A673 (cell line): ENCODE measurements around the gene APOC1. TPM values are rescaled to one million over a fixed set of nuclear protein-coding genes. Genes with fewer than 3 reads are reported as not detected.

Source experiments
- BruUV-seq: library from RNA; stranded (reverse); fragments of 400-500 nt; replicated peaks from 2 replicates; lab custom pipeline; 2021; lab: Mats Ljungman, UMichigan
- CTCF ChIA-PET: fragments of 300-600 bp; sonication (Branson Sonifier 250); formaldehyde crosslinking; loops from one replicate; lab custom pipeline; 2022; ENCODE audit warnings: antibody characterized with exemption; lab: Charles Lee
- POLR2A ChIA-PET: fragments of 300-600 bp; sonication (Branson Sonifier 250); formaldehyde crosslinking; loops from one replicate; lab custom pipeline; 2022; ENCODE audit warnings: antibody characterized with exemption; ENCODE audit not compliant: low non-redundant PET; lab: Charles Lee
- DNase-seq: peaks from one replicate; pipeline ENCODE4 v3.0.0-alpha.2; 2015; ENCODE audit warnings: low spot score
- H3K27ac ChIP-seq: fragments of 200-600 bp; sonication (generic); 2 replicates; pipeline ENCODE4 v1.5.1; 2016; ENCODE audit warnings: mixed run types, low read depth, mild to moderate bottlenecking, mixed read lengths, antibody characterized with exemption, low read length; ENCODE audit not compliant: poor library complexity, severe bottlenecking
- H3K27me3 ChIP-seq: fragments of 200-600 bp; sonication (generic); replicated peaks from 2 replicates; pipeline ENCODE4 v1.6.1; 2017; ENCODE audit warnings: mixed run types, low read depth, mild to moderate bottlenecking, mixed read lengths, antibody characterized with exemption, low read length; ENCODE audit not compliant: insufficient read depth, poor library complexity
- H3K36me3 ChIP-seq: fragments of 200-600 bp; sonication (generic); 2 replicates; pipeline ENCODE4 v1.6.1; 2016; ENCODE audit warnings: mixed run types, mild to moderate bottlenecking, mixed read lengths, antibody characterized with exemption, low read length; ENCODE audit not compliant: insufficient read depth, poor library complexity, severe bottlenecking
- H3K4me1 ChIP-seq: fragments of 200-600 bp; sonication (generic); 2 replicates; pipeline ENCODE4 v1.6.1; 2017; ENCODE audit warnings: mixed run types, mild to moderate bottlenecking, mixed read lengths, antibody characterized with exemption, low read length; ENCODE audit not compliant: insufficient read depth, poor library complexity, severe bottlenecking
- H3K4me3 ChIP-seq: fragments of 200-600 bp; sonication (generic); 2 replicates; pipeline ENCODE4 v1.5.1; 2016; ENCODE audit warnings: low read depth, mixed run types, mild to moderate bottlenecking, mixed read lengths, low read length; ENCODE audit not compliant: poor library complexity, severe bottlenecking
- H3K9me3 ChIP-seq: fragments of 200-600 bp; sonication (generic); 2 replicates; pipeline ENCODE4 v1.6.1; 2016; ENCODE audit warnings: mixed run types, low read depth, mild to moderate bottlenecking, mixed read lengths, antibody characterized with exemption, low read length; ENCODE audit not compliant: poor library complexity, severe bottlenecking
- EZH2 ChIP-seq: fragments of 200-600 bp; sonication (generic); IDR thresholded peaks from 2 replicates; pipeline ENCODE4 v1.6.1; 2017; ENCODE audit warnings: borderline replicate concordance, low read depth, mild to moderate bottlenecking, mixed read lengths, antibody characterized with exemption, low read length; ENCODE audit not compliant: poor library complexity, severe bottlenecking
- intact Hi-C: fragments of 100-400 bp; cut with micrococcal nuclease; formaldehyde crosslinking; loops from one replicate; pipeline ENCODE4 v1.10.0; 2022; ENCODE audit not compliant: unreplicated experiment
- total RNA-seq: library from RNA; stranded (reverse); gene quantifications from 2 replicates; pipeline ENCODE4 v1.2.3, GENCODE V29; 2021
- TF ChIP-seq, protein P1 (sequence below): fragments of 300-800, 200-600 bp; sonication (generic); conservative IDR thresholded peaks from 2 replicates; pipeline ENCODE4 v1.5.1; 2017; ENCODE audit warnings: low read depth, mild to moderate bottlenecking, antibody characterized with exemption, low read length, moderate library complexity, mixed read lengths

Gene APOC1
- total RNA-seq, 1 experiment from 2014 or later = 5.5 TPM

DNA sequence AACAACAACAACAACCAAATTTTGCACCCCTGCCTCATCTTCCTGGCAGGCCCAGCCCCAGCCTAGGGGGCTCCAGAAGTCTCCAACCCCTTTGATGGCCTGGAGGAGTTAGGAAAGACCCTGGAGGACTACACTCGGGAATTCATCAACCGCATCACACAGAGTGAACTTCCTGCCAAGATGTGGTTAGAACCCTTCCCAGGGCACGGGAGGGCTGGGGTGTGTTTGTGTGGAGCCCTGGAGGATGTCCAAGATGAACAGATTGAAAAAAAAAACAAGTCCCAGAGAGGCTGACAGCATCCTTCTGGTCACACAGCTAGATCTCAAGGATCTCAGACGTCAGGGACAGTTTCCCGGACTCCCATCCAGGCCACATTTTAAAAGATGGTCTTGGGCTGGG lies 13.3 kb downstream of the APOC1 start:
- Histone ChIP-seq H3K27me3 (no peaks in the 10 kb centered on the region), H3K9me3 (no peaks in the 10 kb centered on the region), H3K4me1 (no peaks in the 10 kb centered on the region), H3K36me3 (no peaks in the 10 kb centered on the region), H3K27ac (no peak overlapping the region), H3K4me3 (no peak overlapping the region)
- intact Hi-C loops = no loop called here
- TF ChIP-seq, protein P1, sequence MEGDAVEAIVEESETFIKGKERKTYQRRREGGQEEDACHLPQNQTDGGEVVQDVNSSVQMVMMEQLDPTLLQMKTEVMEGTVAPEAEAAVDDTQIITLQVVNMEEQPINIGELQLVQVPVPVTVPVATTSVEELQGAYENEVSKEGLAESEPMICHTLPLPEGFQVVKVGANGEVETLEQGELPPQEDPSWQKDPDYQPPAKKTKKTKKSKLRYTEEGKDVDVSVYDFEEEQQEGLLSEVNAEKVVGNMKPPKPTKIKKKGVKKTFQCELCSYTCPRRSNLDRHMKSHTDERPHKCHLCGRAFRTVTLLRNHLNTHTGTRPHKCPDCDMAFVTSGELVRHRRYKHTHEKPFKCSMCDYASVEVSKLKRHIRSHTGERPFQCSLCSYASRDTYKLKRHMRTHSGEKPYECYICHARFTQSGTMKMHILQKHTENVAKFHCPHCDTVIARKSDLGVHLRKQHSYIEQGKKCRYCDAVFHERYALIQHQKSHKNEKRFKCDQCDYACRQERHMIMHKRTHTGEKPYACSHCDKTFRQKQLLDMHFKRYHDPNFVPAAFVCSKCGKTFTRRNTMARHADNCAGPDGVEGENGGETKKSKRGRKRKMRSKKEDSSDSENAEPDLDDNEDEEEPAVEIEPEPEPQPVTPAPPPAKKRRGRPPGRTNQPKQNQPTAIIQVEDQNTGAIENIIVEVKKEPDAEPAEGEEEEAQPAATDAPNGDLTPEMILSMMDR = no peak
- no peak for TF ChIP-seq EZH2
- no TSS peak for BruUV-seq
- CTCF ChIA-PET = no interaction called here
- no peak for DNase-seq
- POLR2A ChIA-PET = no interaction called here

DNA sequence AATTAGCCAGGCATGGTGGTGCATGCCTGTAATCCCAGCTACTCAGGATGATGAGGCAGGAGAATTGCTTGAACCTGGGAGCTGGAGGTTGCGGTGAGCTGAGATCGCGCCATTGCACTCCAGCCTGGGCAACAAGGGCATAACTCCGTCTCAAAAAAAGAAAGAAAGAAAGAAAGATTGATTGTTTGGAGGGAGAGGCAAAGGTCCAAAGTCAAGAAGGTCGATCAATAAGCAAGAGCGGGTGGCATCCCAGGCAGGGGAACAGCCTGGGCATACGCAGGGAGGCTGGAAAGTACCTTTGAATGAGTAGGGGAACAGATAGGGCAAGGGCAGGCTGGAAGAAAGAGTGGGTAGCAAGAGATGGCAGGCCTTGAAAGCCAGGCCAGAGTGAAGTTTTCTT lies 15.7 kb downstream of the APOC1 start:
- DNase-seq = no peak
- Histone ChIP-seq H3K9me3 (no peaks in the 10 kb centered on the region), H3K27ac (no peak overlapping the region), H3K27me3 (no peaks in the 10 kb centered on the region), H3K36me3 (no peaks in the 10 kb centered on the region), H3K4me1 (no peaks in the 10 kb centered on the region), H3K4me3 (no peak overlapping the region)
- CTCF ChIA-PET = no interaction called here
- no TSS peak for BruUV-seq
- TF ChIP-seq EZH2 = no peak
- TF ChIP-seq, protein P1 = no peak
- intact Hi-C loops = no loop called here
- POLR2A ChIA-PET = no interaction called here

DNA sequence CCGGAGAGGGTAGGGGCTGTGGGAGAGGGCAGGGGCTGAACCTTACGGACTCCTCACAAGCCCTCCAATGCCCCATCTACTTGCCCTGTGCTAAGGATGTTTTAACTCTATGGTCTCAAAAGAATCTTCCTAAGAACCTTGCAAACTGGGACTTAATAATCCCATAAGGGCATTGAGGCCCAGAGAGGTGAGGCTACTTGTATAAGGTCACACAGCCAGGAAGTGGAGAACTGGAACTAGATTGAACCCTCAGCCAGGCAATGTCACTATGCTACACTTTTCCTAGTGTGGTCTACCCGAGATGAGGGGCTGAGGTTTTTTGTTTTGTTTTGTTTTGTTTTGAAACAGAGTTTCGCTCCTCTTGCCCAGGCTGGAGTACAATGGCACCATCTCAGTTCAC lies 17.1 kb downstream of the APOC1 start:
- Histone ChIP-seq H3K9me3 (no peaks in the 10 kb centered on the region), H3K4me1 (no peaks in the 10 kb centered on the region), H3K36me3 (no peaks in the 10 kb centered on the region), H3K27me3 (no peaks in the 10 kb centered on the region), H3K4me3 (no peak overlapping the region), H3K27ac (no peak overlapping the region)
- no peak for TF ChIP-seq EZH2
- TF ChIP-seq, protein P1 = no peak
- CTCF ChIA-PET = interaction anchor here (0.6 kb wide), 1 partner anchor 1064 kb away, joined by 6 read pairs; the partner anchor contains the start of gene CCDC61
- POLR2A ChIA-PET = no interaction called here
- no peak for DNase-seq
- BruUV-seq = no TSS peak
- intact Hi-C loops = no loop called here
